T-helper 2 cell treated with Interferon-gamma antibody and Interleukin-4, amounts not matched to agents 5 μg/mL and 100 μg/mL, for 36 hours (primary cell): Measurements from ENCODE around the gene CTSZ.
A peak's percentile ranks its signal among the peaks of the same experiment; 100 is the strongest.
"Not testable (repeated sequence)": the region's sequence is repeated elsewhere in the genome, so short reads cannot be mapped to it uniquely, and the experiment has no call there.

Source experiments
- DNase-seq: peaks from one replicate; pipeline ENCODE4 v3.0.0; 2021; ENCODE audit warnings: low spot score
- H3K27ac Mint-ChIP-seq: one replicate; pipeline ENCODE4 v1.8.0; 2021; ENCODE audit warnings: mild to moderate bottlenecking, mixed read lengths
- H3K27me3 Mint-ChIP-seq: one replicate; pipeline ENCODE4 v1.8.0; 2021; ENCODE audit warnings: low read depth, mixed read lengths
- H3K36me3 Mint-ChIP-seq: one replicate; pipeline ENCODE4 v1.8.0; 2021; ENCODE audit warnings: low read depth, mixed read lengths
- H3K4me1 Mint-ChIP-seq: one replicate; pipeline ENCODE4 v1.8.0; 2021; ENCODE audit warnings: low read depth, mixed read lengths
- H3K4me3 Mint-ChIP-seq: one replicate; pipeline ENCODE4 v1.8.0; 2022; ENCODE audit warnings: mild to moderate bottlenecking, moderate library complexity, mixed read lengths
- H3K9me3 Mint-ChIP-seq: one replicate; pipeline ENCODE4 v1.8.0; 2021; ENCODE audit warnings: mixed read lengths

Gene CTSZ

GRCh38 chr20:58980711-58981627 is 26.1 kb downstream of the CTSZ start, which contains the start of gene NELFCD:
Gene NELFCD (plus strand): TSS chr20:58981256. CDS start chr20:58981310, 54 bp downstream.
- Mint-ChIP-seq H3K9me3 (no peaks in the 10 kb centered on the region), H3K36me3 (peaks cover 20% of the 10 kb centered on the region), H3K27me3 (peaks cover 11% of the 10 kb centered on the region), H3K27ac (peak within 1 kb of the TSS; percentile 90), H3K4me3 (peak within 1 kb of the TSS; percentile 97), H3K4me1 (peaks cover 29% of the 10 kb centered on the region)
- DNase-seq, result peak; percentile 86

GRCh38 chr20:58978351-58979190 is 28.5 kb downstream of the CTSZ start:
- peaks cover 8% of the 10 kb centered on the region for H3K4me1 Mint-ChIP-seq
- peaks cover 11% of the 10 kb centered on the region for H3K27me3 Mint-ChIP-seq
- DNase-seq, result no peak
- H3K9me3 Mint-ChIP-seq, result peaks cover 8% of the 10 kb centered on the region
- H3K36me3 Mint-ChIP-seq, result peaks cover 7% of the 10 kb centered on the region
- H3K4me3 Mint-ChIP-seq, result no peak overlapping the region
- no peak overlapping the region for H3K27ac Mint-ChIP-seq

DNA sequence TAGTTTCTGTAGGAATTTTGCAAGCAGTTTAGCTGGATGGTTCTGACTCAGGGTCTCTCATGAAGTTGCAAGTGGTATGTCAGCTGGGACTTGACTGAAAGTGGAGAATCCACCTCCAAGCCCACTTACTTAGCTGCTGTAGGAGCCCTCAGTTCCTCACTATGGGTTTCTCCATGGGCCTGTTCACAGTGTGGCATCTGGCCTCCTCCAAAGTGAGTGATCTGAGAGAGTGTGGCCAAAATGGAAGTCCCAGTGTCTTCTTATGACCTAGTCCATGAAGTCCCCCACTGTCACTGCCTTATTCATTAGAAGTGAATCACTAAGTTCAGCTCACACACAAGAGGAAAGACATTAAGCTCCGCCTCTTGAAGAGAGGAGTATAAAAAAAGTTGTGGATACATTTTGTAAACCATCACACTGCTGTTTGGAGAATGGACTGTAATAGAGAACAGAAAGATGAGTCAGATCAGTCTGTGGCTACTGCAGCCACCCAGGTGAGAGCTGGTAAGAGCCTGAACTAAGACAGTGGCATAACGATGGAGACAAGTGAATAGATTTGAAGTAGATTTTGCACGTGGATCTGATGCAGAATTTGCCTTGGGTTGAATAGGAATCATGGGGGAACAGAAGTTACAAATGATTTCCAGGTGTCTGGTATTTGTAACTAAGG is 30.9 kb downstream of the CTSZ start:
- no peak overlapping the region for H3K27ac Mint-ChIP-seq
- H3K9me3 Mint-ChIP-seq, result peaks cover 8% of the 10 kb centered on the region
- peaks cover 12% of the 10 kb centered on the region for H3K27me3 Mint-ChIP-seq

DNA sequence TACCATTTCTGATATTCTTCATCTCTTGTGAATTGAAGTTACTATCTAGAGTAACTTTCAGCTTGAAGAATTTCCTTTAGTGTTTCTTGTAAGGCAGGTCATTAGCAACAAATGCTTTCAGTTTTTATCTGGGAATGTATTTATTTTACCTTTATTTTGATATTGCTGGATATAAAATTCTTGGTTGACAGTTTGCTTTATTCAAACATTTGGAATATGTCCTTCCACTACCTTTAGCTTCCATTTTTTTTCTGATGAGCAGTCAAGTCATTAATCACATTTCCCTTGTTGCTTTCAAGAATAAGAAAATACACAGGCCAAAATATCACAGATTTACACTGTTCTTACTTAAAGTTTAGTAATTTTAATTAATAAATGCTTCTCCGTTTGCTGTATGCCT is 31.7 kb downstream of the CTSZ start:
- peaks cover 14% of the 10 kb centered on the region for H3K27me3 Mint-ChIP-seq
- peaks cover 8% of the 10 kb centered on the region for H3K9me3 Mint-ChIP-seq
- DNase-seq, result no peak
- no peaks in the 10 kb centered on the region for H3K4me1 Mint-ChIP-seq
- H3K36me3 Mint-ChIP-seq, result no peaks in the 10 kb centered on the region
- H3K4me3 Mint-ChIP-seq, result no peak overlapping the region
- no peak overlapping the region for H3K27ac Mint-ChIP-seq

More for the DNA sequence above, 30.9 kb downstream of the CTSZ start:
- no peaks in the 10 kb centered on the region for H3K4me1 Mint-ChIP-seq
- no peak for DNase-seq
- H3K36me3 Mint-ChIP-seq, result no peaks in the 10 kb centered on the region
- no peak overlapping the region for H3K4me3 Mint-ChIP-seq

- no peaks in the 10 kb centered on the region for H3K36me3 Mint-ChIP-seq
- DNase-seq, result no peak
- peaks cover 8% of the 10 kb centered on the region for H3K9me3 Mint-ChIP-seq
- H3K27ac Mint-ChIP-seq, result no peak overlapping the region
- H3K27me3 Mint-ChIP-seq, result peaks cover 19% of the 10 kb centered on the region
- H3K4me3 Mint-ChIP-seq, result no peak overlapping the region
- H3K4me1 Mint-ChIP-seq, result no peaks in the 10 kb centered on the region
These were observed 33.2 kb downstream of the CTSZ start for GRCh38 chr20:58973866-58974265.

GRCh38 chr20:58973179-58973578 is 33.9 kb downstream of the CTSZ start:
- Mint-ChIP-seq H3K4me3 (no peak overlapping the region), H3K9me3 (peaks cover 8% of the 10 kb centered on the region), H3K4me1 (no peaks in the 10 kb centered on the region), H3K27me3 (peaks cover 17% of the 10 kb centered on the region), H3K27ac (no peak overlapping the region), H3K36me3 (no peaks in the 10 kb centered on the region)
- DNase-seq, result peak; percentile 2

DNA sequence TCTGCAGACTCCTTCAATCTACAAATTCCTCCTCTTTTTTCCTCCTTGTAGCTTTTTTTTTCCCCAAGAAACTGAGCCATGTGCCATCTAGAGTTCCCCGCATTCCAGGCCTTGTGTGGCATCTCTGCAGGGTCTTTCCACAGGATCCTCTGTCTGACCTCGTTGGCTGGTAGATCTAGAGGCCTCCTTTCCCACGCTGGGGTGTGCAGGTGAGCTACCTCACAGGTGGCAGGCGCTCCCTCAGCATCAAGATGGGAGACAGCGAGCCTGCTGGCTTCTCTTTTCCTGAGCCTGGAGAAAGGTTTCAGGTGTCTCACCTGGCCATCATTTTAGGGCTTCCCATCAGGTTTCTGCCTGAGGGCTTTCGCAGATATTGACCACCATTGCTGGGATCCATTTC is 35.6 kb downstream of the CTSZ start:
- H3K27ac Mint-ChIP-seq, result no peak overlapping the region
- peaks cover 17% of the 10 kb centered on the region for H3K27me3 Mint-ChIP-seq

DNA sequence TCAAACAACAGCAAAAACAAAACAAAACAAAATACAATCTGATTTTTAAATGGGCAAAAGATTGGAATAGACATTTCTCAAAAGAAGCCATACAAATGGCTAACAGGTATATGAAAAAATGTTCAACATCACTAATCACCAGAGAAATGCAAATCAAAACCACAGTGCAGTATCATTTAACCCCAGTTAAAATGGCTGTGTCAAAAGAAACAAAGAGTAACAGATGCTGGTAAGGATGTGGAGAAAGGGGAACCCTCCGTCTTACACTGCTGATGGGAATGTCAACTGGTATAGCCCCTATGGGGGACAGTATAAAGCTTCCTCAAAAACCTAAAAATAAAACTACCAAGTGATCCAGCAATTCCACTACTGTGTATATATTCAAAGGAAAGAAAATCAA is 36.9 kb downstream of the CTSZ start:
- H3K27me3 Mint-ChIP-seq, result peaks cover 20% of the 10 kb centered on the region
- H3K36me3 Mint-ChIP-seq, result no peaks in the 10 kb centered on the region
- H3K27ac Mint-ChIP-seq, result no peak overlapping the region
- peaks cover 1% of the 10 kb centered on the region for H3K9me3 Mint-ChIP-seq
- no peak overlapping the region for H3K4me3 Mint-ChIP-seq
- no peak for DNase-seq
- no peaks in the 10 kb centered on the region for H3K4me1 Mint-ChIP-seq

More for the DNA sequence above, 35.6 kb downstream of the CTSZ start:
- peaks cover 8% of the 10 kb centered on the region for H3K9me3 Mint-ChIP-seq
- H3K36me3 Mint-ChIP-seq, result no peaks in the 10 kb centered on the region
- H3K4me1 Mint-ChIP-seq, result no peaks in the 10 kb centered on the region
- peak; percentile 1 for DNase-seq
- H3K4me3 Mint-ChIP-seq, result no peak overlapping the region

- Mint-ChIP-seq H3K9me3 (no peaks in the 10 kb centered on the region), H3K27me3 (peaks cover 25% of the 10 kb centered on the region), H3K27ac (no peak overlapping the region), H3K4me1 (no peaks in the 10 kb centered on the region), H3K36me3 (no peaks in the 10 kb centered on the region), H3K4me3 (no peak overlapping the region)
- DNase-seq, result no peak
These were observed 37.6 kb downstream of the CTSZ start for GRCh38 chr20:58969439-58969838.

- H3K4me1 Mint-ChIP-seq, result no peaks in the 10 kb centered on the region
- no peak for DNase-seq
- H3K4me3 Mint-ChIP-seq, result no peak overlapping the region
- H3K27ac Mint-ChIP-seq, result no peak overlapping the region
- H3K9me3 Mint-ChIP-seq, result no peaks in the 10 kb centered on the region
- H3K36me3 Mint-ChIP-seq, result no peaks in the 10 kb centered on the region
- H3K27me3 Mint-ChIP-seq, result peaks cover 31% of the 10 kb centered on the region
These were observed 39.2 kb downstream of the CTSZ start for GRCh38 chr20:58967652-58968429.

DNA sequence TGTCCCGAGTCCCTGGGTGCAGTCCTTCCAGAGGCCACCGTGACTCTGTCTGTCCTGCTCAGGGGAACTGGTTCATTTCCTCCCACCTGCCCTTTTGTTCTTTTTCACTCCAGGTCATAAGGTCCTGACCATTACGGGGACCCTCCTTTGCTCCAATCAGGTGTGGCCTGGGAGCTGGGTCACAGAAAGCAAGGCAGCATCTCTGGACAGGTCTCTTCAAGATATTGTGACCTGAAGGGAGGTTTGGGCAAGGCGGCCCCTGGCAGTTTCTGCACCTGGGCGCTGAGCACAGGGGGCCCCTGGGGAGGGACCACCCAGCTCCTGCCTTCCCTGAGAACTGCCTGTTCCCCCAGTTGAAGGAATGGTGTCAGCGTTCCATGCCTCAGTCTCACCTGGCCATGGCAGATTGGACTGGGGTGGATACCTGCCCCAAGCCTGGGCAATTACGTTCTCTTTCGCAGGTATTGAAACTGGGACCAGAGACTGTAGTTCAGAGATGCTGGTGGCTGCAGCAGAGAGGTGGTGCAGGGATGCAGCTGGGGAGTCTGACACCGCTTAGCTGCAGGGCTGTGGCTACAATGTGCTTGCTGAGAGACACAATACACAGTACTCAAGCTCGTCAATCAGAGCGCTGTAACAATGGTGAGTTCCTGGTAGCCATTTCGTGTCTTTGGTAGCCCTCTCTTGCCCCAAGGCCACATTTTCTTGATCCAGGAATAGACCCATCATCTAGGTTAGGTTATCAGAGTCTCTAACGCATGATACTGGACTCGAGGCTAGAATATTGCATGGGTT is 41.6 kb downstream of the CTSZ start:
- Mint-ChIP-seq H3K9me3 (no peaks in the 10 kb centered on the region), H3K4me1 (no peaks in the 10 kb centered on the region), H3K4me3 (no peak overlapping the region), H3K27ac (no peak overlapping the region), H3K36me3 (no peaks in the 10 kb centered on the region), H3K27me3 (peaks cover 32% of the 10 kb centered on the region)
- no peak for DNase-seq

- not testable (repeated sequence) for H3K27ac Mint-ChIP-seq, DNase-seq, H3K4me1 Mint-ChIP-seq, H3K36me3 Mint-ChIP-seq, H3K9me3 Mint-ChIP-seq, H3K4me3 Mint-ChIP-seq
- H3K27me3 Mint-ChIP-seq, result peaks cover 28% of the 10 kb centered on the region
These were observed 43.1 kb downstream of the CTSZ start for GRCh38 chr20:58963922-58964321.
